Endothelial cell of umbilical vein (primary cell): ENCODE data around the gene GPR37L1. TPM values are rescaled to one million over a fixed set of nuclear protein-coding genes. Genes with fewer than 3 reads are reported as not detected.

Source experiments
- BruUV-seq: library from RNA; stranded (reverse); fragments of 400-500 nt; replicated peaks from 2 replicates; lab custom pipeline; 2021; lab: Mats Ljungman, UMichigan
- CTCF ChIA-PET: fragments of 300-600, 350-600 bp; sonication (Branson Sonifier 250); formaldehyde crosslinking; loops from one replicate; lab custom pipeline; 2021; ENCODE audit warnings: antibody characterized with exemption, inconsistent platforms; lab: Charles Lee
- POLR2A ChIA-PET: fragments of 300-600, 350-600 bp; sonication (Branson Sonifier 250); formaldehyde crosslinking; loops from one replicate; lab custom pipeline; 2021; ENCODE audit warnings: antibody characterized with exemption, inconsistent platforms; lab: Charles Lee
- DNase-seq: peaks from one replicate; pipeline ENCODE4 v3.0.0-alpha.2; 2011; ENCODE audit warnings: low read depth, low spot score
- FAIRE-seq: peaks from 2 replicates; lab custom pipeline; 2011; peaks lifted over from hg19 to GRCh38; lab: Jason Lieb, UNC
- H2AFZ ChIP-seq: 2 replicates; pipeline ENCODE4 v1.6.0; 2012; ENCODE audit warnings: low read depth, low read length, control low read depth, inconsistent platforms
- H3K27ac ChIP-seq: 2 replicates; pipeline ENCODE4 v1.5.1; 2011; ENCODE audit warnings: low read depth, mild to moderate bottlenecking, control low read depth, low read length, moderate library complexity; ENCODE audit not compliant: insufficient read depth
- H3K27me3 ChIP-seq, 2 experiments: 2 replicates each; pipeline versions ENCODE4 v1.6.0 to v1.6.1; 2011; ENCODE audit warnings: low read length in 2 of 2, mixed read lengths in 1 of 2; ENCODE audit not compliant: control insufficient read depth in 2 of 2, insufficient read depth in 2 of 2
- H3K36me3 ChIP-seq, 2 experiments: 2 replicates in 1 of 2; 3 replicates in 1 of 2; pipeline ENCODE4 v1.5.1; 2011; ENCODE audit warnings: low read length in 2 of 2, mild to moderate bottlenecking in 1 of 2, moderate library complexity in 1 of 2; ENCODE audit not compliant: control insufficient read depth in 2 of 2, insufficient read depth in 2 of 2; ENCODE audit errors: extremely low read depth in 1 of 2
- H3K4me1 ChIP-seq: 3 replicates; pipeline ENCODE4 v1.5.1; 2011; ENCODE audit warnings: mild to moderate bottlenecking, low read length; ENCODE audit not compliant: control insufficient read depth, insufficient read depth; ENCODE audit errors: extremely low read depth
- H3K4me2 ChIP-seq: 2 replicates; pipeline ENCODE4 v1.6.1; 2011; ENCODE audit warnings: low read length, control low read depth, mixed read lengths; ENCODE audit not compliant: insufficient read depth
- H3K4me3 ChIP-seq, 3 experiments: fragments of 200-600 bp in 1 of 3; sonication (generic), shearing (Covaris generic) in 1 of 3; replicated peaks in 1 of 3; 2 replicates each; pipeline ENCODE4 v1.5.1; 2011 to 2016; ENCODE audit warnings: control low read depth in 3 of 3, low read length in 3 of 3, mild to moderate bottlenecking in 2 of 3, inconsistent platforms in 1 of 3, low read depth in 1 of 3, moderate library complexity in 1 of 3; ENCODE audit not compliant: insufficient read depth in 1 of 3
- H3K79me2 ChIP-seq: 2 replicates; pipeline ENCODE4 v1.6.0; 2012; ENCODE audit warnings: low read length, inconsistent platforms; ENCODE audit not compliant: control insufficient read depth, insufficient read depth
- H3K9ac ChIP-seq: replicated peaks from 2 replicates; pipeline ENCODE3; 2011; ENCODE audit warnings: low read length, control low read depth; ENCODE audit not compliant: insufficient read depth; ENCODE audit errors: extremely low read depth
- H3K9me1 ChIP-seq: replicated peaks from 3 replicates; pipeline ENCODE4 v1.6.0; 2011; ENCODE audit warnings: mild to moderate bottlenecking, low read length; ENCODE audit not compliant: control insufficient read depth, insufficient read depth; ENCODE audit errors: extremely low read depth
- H3K9me3 ChIP-seq: replicated peaks from 2 replicates; pipeline ENCODE4 v1.5.1; 2012; ENCODE audit warnings: low read length, inconsistent platforms; ENCODE audit not compliant: control insufficient read depth, insufficient read depth
- H4K20me1 ChIP-seq: replicated peaks from 2 replicates; pipeline ENCODE3; 2011; ENCODE audit warnings: mild to moderate bottlenecking, low read length; ENCODE audit not compliant: control insufficient read depth, insufficient read depth; ENCODE audit errors: extremely low read depth
- EZH2 ChIP-seq: IDR thresholded peaks from 2 replicates; pipeline ENCODE4 v1.6.1; 2012; ENCODE audit warnings: borderline replicate concordance, low read depth, mild to moderate bottlenecking, moderate library complexity, low read length, inconsistent platforms; ENCODE audit not compliant: severe bottlenecking
- FOS ChIP-seq: IDR thresholded peaks from 2 replicates; pipeline ENCODE4 v1.6.1; 2011; ENCODE audit warnings: mild to moderate bottlenecking, low read length, moderate library complexity, borderline replicate concordance; ENCODE audit not compliant: insufficient read depth
- GATA2 ChIP-seq: IDR thresholded peaks from 2 replicates; pipeline ENCODE4 v1.7.0; 2011; ENCODE audit warnings: low read depth, mild to moderate bottlenecking, moderate library complexity, mixed read lengths, low read length; ENCODE audit not compliant: insufficient read length, insufficient read depth
- JUN ChIP-seq: IDR thresholded peaks from 2 replicates; pipeline ENCODE4 v1.6.1; 2011; ENCODE audit warnings: borderline replicate concordance, low read depth; ENCODE audit not compliant: insufficient read length, insufficient read depth
- MYC ChIP-seq: IDR thresholded peaks from one replicate; pipeline ENCODE4 v1.6.1; 2011; ENCODE audit warnings: mild to moderate bottlenecking, low read depth, low read length
- POLR2A ChIP-seq: IDR thresholded peaks from 2 replicates; pipeline ENCODE4 v1.6.1; 2012; ENCODE audit warnings: low read depth, mild to moderate bottlenecking, control low read depth, low read length
- POLR2AphosphoS5 ChIP-seq: IDR thresholded peaks from 2 replicates; pipeline ENCODE4 v1.6.1; 2012; ENCODE audit warnings: low read depth, mild to moderate bottlenecking, control low read depth, low read length, moderate library complexity; ENCODE audit not compliant: insufficient read depth
- dilution Hi-C: fragments of 300-500 bp; cut with MboI; formaldehyde crosslinking; loops from one replicate; pipeline ENCODE4 v1.15.0; 2019; ENCODE audit warnings: low sequenced_read_pairs; ENCODE audit not compliant: extremely low pct_ligation_motif_present
- intact Hi-C: fragments of 100-400 bp; cut with micrococcal nuclease; formaldehyde crosslinking; loops from one replicate; pipeline ENCODE4 v1.10.0; 2022
- polyA plus RNA-seq, 4 experiments: library from polyadenylated mRNA; depleted of rRNA in 3 of 4; stranded (reverse) in 3 of 4; unstranded in 1 of 4; fragments of >200 nt; gene quantifications; 2 replicates each; pipeline versions ENCODE4 v1.2.1 to v1.2.3, GENCODE V29; 2011 to 2012; ENCODE audit warnings: missing spikeins in 1 of 4
- total RNA-seq: library from RNA; stranded (reverse); gene quantifications from 2 replicates; pipeline ENCODE4 v1.2.3, GENCODE V29; 2021
- TF ChIP-seq, protein P1 (sequence below), 2 donors: IDR thresholded peaks; 1 replicate in 1 of 2; 2 replicates in 1 of 2; pipeline ENCODE4 v1.5.1; 2011; ENCODE audit warnings: low read length in 2 of 2, mild to moderate bottlenecking in 2 of 2, moderate library complexity in 2 of 2, control low read depth in 1 of 2, inconsistent platforms in 1 of 2, low read depth in 1 of 2; ENCODE audit not compliant: insufficient read depth in 1 of 2; ENCODE audit errors: extremely low read depth in 1 of 2
- TF ChIP-seq, protein P2 (sequence below): IDR thresholded peaks from 2 replicates; pipeline ENCODE4 v1.6.1; 2011; ENCODE audit not compliant: insufficient read depth, insufficient read length

GPR37L1 gene
- total and polyA plus RNA-seq, 2 donors (not counting 3 experiments of a cell fraction or from before 2014, with no cell fraction given), result not detected

DNA sequence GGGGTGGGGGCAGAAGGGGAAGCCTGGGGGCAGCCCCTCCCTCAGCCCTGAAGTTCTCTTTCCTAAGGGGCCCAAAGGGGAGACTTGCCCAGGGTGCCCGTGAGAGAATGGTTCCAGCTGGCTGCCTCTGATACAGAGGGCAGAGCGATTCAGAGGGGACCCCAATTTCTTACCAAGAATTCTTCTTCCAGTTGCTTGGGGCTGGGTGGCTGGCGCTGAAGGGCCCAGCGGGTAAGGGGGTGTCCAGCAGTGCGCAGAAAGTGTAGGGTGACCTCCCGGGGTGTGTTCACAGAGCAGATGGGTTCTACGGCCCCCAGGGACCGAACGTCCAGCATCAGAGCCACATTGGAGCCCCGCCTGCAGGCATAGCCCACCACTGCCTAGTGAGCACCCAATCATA, 35.2 kb downstream of the GPR37L1 start:
- dilution Hi-C loops, result no loop called here
- Histone ChIP-seq H4K20me1 (no peaks in the 10 kb centered on the region), H3K27me3 (no peaks in the 10 kb centered on the region), H2AFZ (no peak overlapping the region), H3K9ac (no peak overlapping the region), H3K9me3 (no peaks in the 10 kb centered on the region), H3K4me1 (peaks cover 18% of the 10 kb centered on the region), H3K36me3 (no peaks in the 10 kb centered on the region), H3K4me2 (no peak overlapping the region), H3K4me3 (no peak overlapping the region), H3K79me2 (no peaks in the 10 kb centered on the region), H3K27ac (no peak overlapping the region), H3K9me1 (no peaks in the 10 kb centered on the region)
- POLR2A ChIA-PET, result no interaction called here
- FAIRE-seq (no peak), DNase-seq (no peak)
- TF ChIP-seq, protein P1, sequence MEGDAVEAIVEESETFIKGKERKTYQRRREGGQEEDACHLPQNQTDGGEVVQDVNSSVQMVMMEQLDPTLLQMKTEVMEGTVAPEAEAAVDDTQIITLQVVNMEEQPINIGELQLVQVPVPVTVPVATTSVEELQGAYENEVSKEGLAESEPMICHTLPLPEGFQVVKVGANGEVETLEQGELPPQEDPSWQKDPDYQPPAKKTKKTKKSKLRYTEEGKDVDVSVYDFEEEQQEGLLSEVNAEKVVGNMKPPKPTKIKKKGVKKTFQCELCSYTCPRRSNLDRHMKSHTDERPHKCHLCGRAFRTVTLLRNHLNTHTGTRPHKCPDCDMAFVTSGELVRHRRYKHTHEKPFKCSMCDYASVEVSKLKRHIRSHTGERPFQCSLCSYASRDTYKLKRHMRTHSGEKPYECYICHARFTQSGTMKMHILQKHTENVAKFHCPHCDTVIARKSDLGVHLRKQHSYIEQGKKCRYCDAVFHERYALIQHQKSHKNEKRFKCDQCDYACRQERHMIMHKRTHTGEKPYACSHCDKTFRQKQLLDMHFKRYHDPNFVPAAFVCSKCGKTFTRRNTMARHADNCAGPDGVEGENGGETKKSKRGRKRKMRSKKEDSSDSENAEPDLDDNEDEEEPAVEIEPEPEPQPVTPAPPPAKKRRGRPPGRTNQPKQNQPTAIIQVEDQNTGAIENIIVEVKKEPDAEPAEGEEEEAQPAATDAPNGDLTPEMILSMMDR (IDR thresholded peaks at IDR 0.05; ENCODE audit: extremely low read depth in 1 of 2, insufficient read depth in 1 of 2, low read depth in 1 of 2, low read length in 2 of 2), result no peak
- TF ChIP-seq FOS (no peak), POLR2AphosphoS5 (no peak), GATA2 (no peak), POLR2A (no peak), MYC (no peak), JUN (no peak), EZH2 (no peak)
- TF ChIP-seq, protein P2, sequence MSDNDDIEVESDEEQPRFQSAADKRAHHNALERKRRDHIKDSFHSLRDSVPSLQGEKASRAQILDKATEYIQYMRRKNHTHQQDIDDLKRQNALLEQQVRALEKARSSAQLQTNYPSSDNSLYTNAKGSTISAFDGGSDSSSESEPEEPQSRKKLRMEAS, result no peak
- intact Hi-C loops, result no loop called here
- CTCF ChIA-PET, result no interaction called here
- BruUV-seq, result no TSS peak
